Activated T-cell treated with anti-CD3 and anti-CD28 coated beads, Interleukin-2, amount 50 U/mL, for 48 hours (primary cell): ENCODE measurements around the gene HACE1.

Source experiments
- DNase-seq, 2 experiments: peaks; one replicate each; pipeline ENCODE4 v3.0.0-alpha.2; 2020

HACE1 gene

DNA sequence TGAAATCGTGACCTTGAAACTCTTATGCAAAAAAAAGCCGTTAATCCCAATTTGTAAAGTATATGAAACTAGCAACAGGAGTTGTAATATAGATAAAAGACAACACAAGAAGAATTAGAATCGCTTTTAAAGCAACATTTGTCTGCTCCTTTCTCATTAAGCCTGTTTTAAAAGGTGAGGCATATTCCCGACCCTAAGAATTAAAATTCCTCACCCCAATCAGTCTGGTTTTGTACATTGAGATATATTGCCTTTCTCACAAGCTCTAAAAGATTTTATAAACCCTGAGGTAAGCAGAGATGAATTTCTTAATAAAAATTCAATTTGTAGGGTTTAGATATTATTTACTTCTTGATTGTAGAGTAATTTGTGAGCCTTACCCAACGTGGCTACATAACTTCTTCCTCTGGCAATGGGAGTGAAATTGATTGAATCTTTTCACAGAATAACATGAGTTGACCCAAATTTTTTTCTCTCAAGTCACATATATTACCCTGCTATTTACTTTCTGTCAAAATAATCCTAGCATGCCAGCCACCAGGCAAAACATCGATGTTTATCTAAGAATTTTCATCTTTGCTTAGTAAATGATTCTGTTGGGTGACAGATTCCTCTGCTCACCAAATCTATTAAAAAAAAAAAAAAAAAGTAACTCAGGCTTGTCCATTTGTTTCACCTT, 173.7 kb downstream of the HACE1 start:
- no peak for DNase-seq

DNA sequence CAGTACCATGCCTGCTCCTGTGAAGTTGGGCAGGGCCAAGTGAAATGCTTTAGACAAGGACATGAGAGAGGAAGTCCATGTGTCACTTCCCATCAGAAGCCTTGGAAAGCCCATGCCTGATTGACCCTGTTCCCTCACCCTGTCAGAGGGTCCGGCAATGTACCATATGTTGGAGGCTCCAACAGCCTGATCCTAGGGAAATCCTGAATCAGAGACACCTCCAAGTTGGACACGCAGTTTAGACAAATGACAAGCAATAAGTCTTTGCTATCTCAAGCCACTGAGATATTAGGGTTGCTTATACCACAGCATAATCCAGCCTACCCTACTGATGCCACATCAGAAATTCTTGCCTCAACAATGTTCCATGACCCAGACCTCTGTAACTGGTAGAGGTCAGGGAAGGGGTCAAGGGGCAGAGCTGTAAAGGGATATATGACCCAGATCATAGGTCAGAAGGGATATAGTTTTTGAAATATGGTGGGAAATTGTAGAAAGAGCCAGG, 174.8 kb downstream of the HACE1 start:
- no peak for DNase-seq

GRCh38 chr6:104683809-104684208, 175.9 kb downstream of the HACE1 start:
- no peak for DNase-seq

- DNase-seq, result peak; percentile 77 to 79
Observed at GRCh38 chr6:104682722-104683643, 176.7 kb downstream of the HACE1 start.

DNA sequence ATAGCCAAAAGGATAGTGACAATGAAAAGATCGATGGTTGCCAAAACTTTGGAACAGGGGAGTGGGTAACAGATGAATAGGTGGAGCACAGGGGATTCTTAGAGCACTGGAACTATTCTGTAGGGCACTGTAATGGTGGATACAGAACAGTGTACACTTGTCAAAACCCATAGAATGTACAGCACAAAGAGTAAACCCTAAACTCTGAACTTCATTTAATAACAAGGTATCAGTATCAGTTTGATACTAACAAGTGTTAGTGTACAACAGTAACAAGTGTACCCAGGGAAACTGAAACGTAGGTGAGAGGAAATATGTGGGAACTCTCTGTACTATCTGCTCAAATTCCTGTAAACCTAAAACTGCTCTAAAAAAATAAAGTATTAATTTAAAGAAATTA, 179.2 kb downstream of the HACE1 start:
- no peak for DNase-seq

GRCh38 chr6:104679971-104680370, 179.7 kb downstream of the HACE1 start:
- DNase-seq, result no peak
